H1 (cell line): ENCODE results near the gene UFD1. TPM values are rescaled to one million over a fixed set of nuclear protein-coding genes. Genes with fewer than 3 reads are reported as not detected.

Experiments used
- BRCA1 ChIP-seq: IDR thresholded peaks from 2 replicates; pipeline ENCODE4 v1.6.1; 2012; ENCODE audit warnings: low read depth, low read length, improper control_type of control experiment
- PHF8 ChIP-seq: fragments of 200-600 bp; sonication (generic); conservative IDR thresholded peaks from 2 replicates; pipeline ENCODE4 v1.7.1; 2012; ENCODE audit warnings: low read depth, mild to moderate bottlenecking, inconsistent platforms, low read length, moderate library complexity
- RBBP5 ChIP-seq: IDR thresholded peaks from 2 replicates; pipeline ENCODE4 v1.7.1; 2012; ENCODE audit warnings: low read depth, mild to moderate bottlenecking, inconsistent platforms, low read length, moderate library complexity, borderline replicate concordance
- SIN3A ChIP-seq, 2 experiments: IDR thresholded peaks in 1 of 2; conservative IDR thresholded peaks in 1 of 2; 2 replicates each; pipeline ENCODE4 v1.6.1; 2011 to 2012; ENCODE audit warnings: low read length in 2 of 2, improper control_type of control experiment in 1 of 2, low read depth in 1 of 2, mild to moderate bottlenecking in 1 of 2
- TAF7 ChIP-seq: optimal IDR thresholded peaks from 2 replicates; pipeline ENCODE3; 2011; ENCODE audit warnings: low read depth, mild to moderate bottlenecking, inconsistent platforms, low read length, moderate library complexity, borderline replicate concordance
- TCF12 ChIP-seq: IDR thresholded peaks from 2 replicates; pipeline ENCODE4 v1.6.1; 2011; ENCODE audit warnings: low read depth, mild to moderate bottlenecking, low read length
- ZNF274 ChIP-seq: IDR thresholded peaks from 2 replicates; pipeline ENCODE4 v1.7.0; 2012; ENCODE audit warnings: low read length, borderline replicate concordance; ENCODE audit errors: extremely low read depth
- polyA plus RNA-seq, 7 experiments: library from polyadenylated mRNA; depleted of rRNA in 3 of 7; stranded (reverse) in 5 of 7; unstranded in 2 of 7; fragments of >200 nt in 5 of 7; fragments of 200-250 nt in 2 of 7; gene quantifications; 1 replicate in 5 of 7; 2 replicates in 1 of 7; 4 replicates in 1 of 7; pipeline versions ENCODE4 v1.2.1 to v1.2.3, GENCODE V29; 2011 to 2013; ENCODE audit warnings: missing spikeins in 2 of 7, mixed read lengths in 2 of 7
- total RNA-seq: library from RNA; stranded (reverse); fragmentation: NEBNext Ultra II Directional; extraction: Animal tissue kit (Norgen Biotek cat#: 25700); gene quantifications from 2 replicates; pipeline ENCODE4 v1.2.1, GENCODE V29; 2021
- TF ChIP-seq, protein P1 (sequence below): fragments of 300-600 bp; sonication (generic); IDR thresholded peaks from 2 replicates; pipeline ENCODE4 v1.7.1; 2012; ENCODE audit warnings: low read length, moderate library complexity, mild to moderate bottlenecking, inconsistent platforms; ENCODE audit not compliant: insufficient replicate concordance
- TF ChIP-seq, protein P2 (sequence below): IDR thresholded peaks from 2 replicates; pipeline ENCODE4 v1.6.1; 2012; ENCODE audit warnings: inconsistent platforms

The UFD1 gene
- total and polyA plus RNA-seq, 2 of the 8 experiments (the other 6 are each of a cell fraction or from before 2014, with no cell fraction given): 74.6 to 116 TPM

DNA sequence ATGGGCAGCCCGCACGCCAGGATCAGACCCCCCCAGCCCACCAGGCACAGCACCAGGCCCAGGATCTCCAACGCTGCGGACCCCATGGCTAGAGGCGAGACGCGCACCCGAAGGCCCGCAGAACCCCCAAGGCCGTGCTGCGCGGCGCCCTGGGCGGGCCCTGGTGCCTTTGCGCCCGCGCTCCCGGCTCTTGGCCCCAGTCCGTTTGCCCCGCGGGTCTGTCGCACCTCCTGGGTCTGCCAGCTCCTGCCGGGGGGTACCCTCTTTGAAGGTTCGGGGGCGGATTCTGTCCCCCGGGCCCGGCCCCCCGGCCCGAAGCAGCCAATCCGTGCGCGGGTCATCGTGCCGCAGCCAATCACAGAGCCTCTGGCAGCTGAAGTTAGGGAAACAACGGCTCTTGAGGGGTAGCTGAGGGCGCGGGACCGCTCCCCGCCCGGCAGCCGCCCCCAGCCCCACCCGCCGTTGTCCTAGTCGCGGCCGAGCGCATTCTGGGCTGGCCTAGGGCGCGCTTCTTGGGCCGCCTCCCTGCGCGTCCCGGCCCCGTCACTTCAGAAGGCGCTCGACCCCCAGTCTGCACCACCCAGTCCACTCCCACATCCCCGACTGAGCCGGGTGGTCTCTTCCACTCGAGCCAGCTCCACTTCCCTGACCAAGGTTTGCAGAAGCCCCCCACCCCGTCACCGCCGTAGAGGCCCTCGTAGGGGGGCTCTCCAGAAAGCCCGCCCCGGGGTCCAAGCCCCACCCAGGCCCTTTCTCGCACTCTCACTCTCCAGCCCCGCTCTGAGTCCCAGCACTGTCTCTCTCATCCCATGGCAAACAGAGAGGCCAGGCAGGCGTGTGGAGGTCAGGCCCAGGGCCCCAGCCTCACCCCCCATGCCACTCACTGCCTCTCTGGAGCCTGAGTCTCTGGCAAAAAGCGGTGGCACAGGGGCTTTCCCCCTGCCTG, 45.5 kb upstream of the UFD1 start, which contains the start of gene CLDN5 (continued):
- TF ChIP-seq, protein P1, sequence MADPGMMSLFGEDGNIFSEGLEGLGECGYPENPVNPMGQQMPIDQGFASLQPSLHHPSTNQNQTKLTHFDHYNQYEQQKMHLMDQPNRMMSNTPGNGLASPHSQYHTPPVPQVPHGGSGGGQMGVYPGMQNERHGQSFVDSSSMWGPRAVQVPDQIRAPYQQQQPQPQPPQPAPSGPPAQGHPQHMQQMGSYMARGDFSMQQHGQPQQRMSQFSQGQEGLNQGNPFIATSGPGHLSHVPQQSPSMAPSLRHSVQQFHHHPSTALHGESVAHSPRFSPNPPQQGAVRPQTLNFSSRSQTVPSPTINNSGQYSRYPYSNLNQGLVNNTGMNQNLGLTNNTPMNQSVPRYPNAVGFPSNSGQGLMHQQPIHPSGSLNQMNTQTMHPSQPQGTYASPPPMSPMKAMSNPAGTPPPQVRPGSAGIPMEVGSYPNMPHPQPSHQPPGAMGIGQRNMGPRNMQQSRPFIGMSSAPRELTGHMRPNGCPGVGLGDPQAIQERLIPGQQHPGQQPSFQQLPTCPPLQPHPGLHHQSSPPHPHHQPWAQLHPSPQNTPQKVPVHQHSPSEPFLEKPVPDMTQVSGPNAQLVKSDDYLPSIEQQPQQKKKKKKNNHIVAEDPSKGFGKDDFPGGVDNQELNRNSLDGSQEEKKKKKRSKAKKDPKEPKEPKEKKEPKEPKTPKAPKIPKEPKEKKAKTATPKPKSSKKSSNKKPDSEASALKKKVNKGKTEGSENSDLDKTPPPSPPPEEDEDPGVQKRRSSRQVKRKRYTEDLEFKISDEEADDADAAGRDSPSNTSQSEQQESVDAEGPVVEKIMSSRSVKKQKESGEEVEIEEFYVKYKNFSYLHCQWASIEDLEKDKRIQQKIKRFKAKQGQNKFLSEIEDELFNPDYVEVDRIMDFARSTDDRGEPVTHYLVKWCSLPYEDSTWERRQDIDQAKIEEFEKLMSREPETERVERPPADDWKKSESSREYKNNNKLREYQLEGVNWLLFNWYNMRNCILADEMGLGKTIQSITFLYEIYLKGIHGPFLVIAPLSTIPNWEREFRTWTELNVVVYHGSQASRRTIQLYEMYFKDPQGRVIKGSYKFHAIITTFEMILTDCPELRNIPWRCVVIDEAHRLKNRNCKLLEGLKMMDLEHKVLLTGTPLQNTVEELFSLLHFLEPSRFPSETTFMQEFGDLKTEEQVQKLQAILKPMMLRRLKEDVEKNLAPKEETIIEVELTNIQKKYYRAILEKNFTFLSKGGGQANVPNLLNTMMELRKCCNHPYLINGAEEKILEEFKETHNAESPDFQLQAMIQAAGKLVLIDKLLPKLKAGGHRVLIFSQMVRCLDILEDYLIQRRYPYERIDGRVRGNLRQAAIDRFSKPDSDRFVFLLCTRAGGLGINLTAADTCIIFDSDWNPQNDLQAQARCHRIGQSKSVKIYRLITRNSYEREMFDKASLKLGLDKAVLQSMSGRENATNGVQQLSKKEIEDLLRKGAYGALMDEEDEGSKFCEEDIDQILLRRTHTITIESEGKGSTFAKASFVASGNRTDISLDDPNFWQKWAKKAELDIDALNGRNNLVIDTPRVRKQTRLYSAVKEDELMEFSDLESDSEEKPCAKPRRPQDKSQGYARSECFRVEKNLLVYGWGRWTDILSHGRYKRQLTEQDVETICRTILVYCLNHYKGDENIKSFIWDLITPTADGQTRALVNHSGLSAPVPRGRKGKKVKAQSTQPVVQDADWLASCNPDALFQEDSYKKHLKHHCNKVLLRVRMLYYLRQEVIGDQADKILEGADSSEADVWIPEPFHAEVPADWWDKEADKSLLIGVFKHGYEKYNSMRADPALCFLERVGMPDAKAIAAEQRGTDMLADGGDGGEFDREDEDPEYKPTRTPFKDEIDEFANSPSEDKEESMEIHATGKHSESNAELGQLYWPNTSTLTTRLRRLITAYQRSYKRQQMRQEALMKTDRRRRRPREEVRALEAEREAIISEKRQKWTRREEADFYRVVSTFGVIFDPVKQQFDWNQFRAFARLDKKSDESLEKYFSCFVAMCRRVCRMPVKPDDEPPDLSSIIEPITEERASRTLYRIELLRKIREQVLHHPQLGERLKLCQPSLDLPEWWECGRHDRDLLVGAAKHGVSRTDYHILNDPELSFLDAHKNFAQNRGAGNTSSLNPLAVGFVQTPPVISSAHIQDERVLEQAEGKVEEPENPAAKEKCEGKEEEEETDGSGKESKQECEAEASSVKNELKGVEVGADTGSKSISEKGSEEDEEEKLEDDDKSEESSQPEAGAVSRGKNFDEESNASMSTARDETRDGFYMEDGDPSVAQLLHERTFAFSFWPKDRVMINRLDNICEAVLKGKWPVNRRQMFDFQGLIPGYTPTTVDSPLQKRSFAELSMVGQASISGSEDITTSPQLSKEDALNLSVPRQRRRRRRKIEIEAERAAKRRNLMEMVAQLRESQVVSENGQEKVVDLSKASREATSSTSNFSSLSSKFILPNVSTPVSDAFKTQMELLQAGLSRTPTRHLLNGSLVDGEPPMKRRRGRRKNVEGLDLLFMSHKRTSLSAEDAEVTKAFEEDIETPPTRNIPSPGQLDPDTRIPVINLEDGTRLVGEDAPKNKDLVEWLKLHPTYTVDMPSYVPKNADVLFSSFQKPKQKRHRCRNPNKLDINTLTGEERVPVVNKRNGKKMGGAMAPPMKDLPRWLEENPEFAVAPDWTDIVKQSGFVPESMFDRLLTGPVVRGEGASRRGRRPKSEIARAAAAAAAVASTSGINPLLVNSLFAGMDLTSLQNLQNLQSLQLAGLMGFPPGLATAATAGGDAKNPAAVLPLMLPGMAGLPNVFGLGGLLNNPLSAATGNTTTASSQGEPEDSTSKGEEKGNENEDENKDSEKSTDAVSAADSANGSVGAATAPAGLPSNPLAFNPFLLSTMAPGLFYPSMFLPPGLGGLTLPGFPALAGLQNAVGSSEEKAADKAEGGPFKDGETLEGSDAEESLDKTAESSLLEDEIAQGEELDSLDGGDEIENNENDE: no peak
- TF ChIP-seq RBBP5 (0 out of 2 replicates have a peak, but pooled peaks have one; percentile 4), BRCA1 (no peak), PHF8 (no peak), TCF12 (no peak), SIN3A (conservative IDR thresholded peaks at IDR 0.05 in 1 of 2, IDR thresholded peaks at IDR 0.05 in 1 of 2; ENCODE audit: low read depth in 1 of 2, low read length in 2 of 2) (no peak), TAF7 (no peak), ZNF274 (no peak)
- TF ChIP-seq, protein P2, sequence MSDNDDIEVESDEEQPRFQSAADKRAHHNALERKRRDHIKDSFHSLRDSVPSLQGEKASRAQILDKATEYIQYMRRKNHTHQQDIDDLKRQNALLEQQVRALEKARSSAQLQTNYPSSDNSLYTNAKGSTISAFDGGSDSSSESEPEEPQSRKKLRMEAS: no peak
